ENCODE data around the gene ZNF184.
"Not testable (repeated sequence)": the region's sequence is repeated elsewhere in the genome, so short reads cannot be mapped to it uniquely, and the experiment has no call there.

ZNF184 gene

DNA sequence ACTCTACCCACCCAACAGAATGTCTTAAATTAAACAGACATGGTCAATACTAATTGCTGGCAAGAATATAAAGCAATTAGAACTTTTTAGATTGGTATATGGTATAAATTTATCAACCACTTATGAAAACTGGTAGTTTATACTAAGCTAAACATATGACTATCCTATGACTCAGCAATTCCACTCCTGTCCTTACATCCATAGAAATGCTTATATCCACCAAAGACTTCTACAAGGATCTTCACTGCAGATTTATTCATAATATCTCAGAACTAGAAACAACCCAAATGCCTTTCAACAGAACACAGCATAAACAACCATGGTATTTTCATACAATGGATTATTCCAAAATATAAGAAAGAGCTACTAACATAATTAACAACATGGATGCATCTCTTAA, 4.6 kb downstream of the ZNF184 start:
- ATAC-seq (no peak), DNase-seq (no peak)
- H3K9me3 Mint-ChIP-seq, result peaks cover 0 to 7% of the 10 kb centered on the region in 2 donors
- H3K27ac Mint-ChIP-seq, result no peak overlapping the region
- peak overlapping the region in 1 of 2 donors; percentile 10 for H3K4me3 Mint-ChIP-seq
- H3K27me3 Mint-ChIP-seq, result no peaks in the 10 kb centered on the region
- H3K4me1 Mint-ChIP-seq, result peaks cover 57% of the 10 kb centered on the region

DNA sequence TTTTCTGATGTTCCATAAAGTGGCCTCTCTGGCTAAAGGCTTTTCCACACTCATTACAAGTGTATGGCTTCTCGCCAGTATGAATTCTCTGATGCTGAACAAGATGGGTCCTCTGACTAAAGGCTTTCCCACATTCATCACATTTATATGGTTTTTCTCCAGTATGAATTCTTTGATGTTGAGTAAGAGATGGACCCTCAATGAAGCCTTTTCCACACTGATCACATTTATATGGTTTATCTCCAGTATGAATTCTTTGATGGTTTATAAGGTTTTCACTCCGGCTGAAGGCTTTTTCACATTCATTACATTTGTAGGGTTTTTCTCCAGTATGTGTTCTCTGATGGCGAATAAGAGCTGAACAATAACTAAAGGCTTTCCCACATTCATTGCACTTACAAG, 20.4 kb downstream of the ZNF184 start:
- Mint-ChIP-seq H3K27ac (no peak overlapping the region), H3K9me3 (peaks cover 73 to 79% of the 10 kb centered on the region in 2 donors), H3K4me1 (no peaks in the 10 kb centered on the region), H3K4me3 (no peak overlapping the region), H3K27me3 (no peaks in the 10 kb centered on the region)
- ATAC-seq (no peak), DNase-seq (no peak)

GRCh38 chr6:27451660-27452390, 21.1 kb downstream of the ZNF184 start:
- H3K4me1 Mint-ChIP-seq, result no peaks in the 10 kb centered on the region
- DNase-seq, result no peak
- no peak overlapping the region for H3K4me3 Mint-ChIP-seq
- no peaks in the 10 kb centered on the region for H3K27me3 Mint-ChIP-seq
- peaks cover 67 to 72% of the 10 kb centered on the region in 2 donors for H3K9me3 Mint-ChIP-seq
- no peak for ATAC-seq
- no peak overlapping the region for H3K27ac Mint-ChIP-seq

DNA sequence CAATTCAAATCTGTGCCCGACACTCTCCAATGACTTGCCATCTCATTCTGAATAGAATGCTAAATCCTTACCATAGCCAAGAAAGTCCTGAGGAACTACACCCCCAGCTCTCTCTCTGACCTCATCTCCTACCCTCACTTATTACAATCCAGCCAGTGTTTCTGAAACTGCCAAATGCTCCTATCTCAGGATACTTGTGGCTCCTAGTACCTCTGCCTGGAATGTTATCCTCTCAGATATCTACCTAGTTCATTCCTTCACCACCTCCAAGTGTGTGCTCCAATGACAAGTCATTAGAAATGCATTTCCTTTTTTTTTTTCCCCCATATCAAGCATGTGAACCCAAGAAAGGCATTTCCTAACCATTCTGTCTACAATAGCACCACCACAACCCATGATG, 24.4 kb downstream of the ZNF184 start:
- no peak overlapping the region for H3K4me3 Mint-ChIP-seq
- no peaks in the 10 kb centered on the region for H3K4me1 Mint-ChIP-seq
- no peak for DNase-seq
- no peaks in the 10 kb centered on the region for H3K27me3 Mint-ChIP-seq
- no peak overlapping the region for H3K27ac Mint-ChIP-seq
- ATAC-seq, result no peak
- H3K9me3 Mint-ChIP-seq, result peaks cover 46 to 56% of the 10 kb centered on the region in 2 donors

GRCh38 chr6:27442932-27443331, 30.0 kb downstream of the ZNF184 start:
- ATAC-seq (no peak), DNase-seq (no peak)
- Mint-ChIP-seq H3K27ac (no peak overlapping the region), H3K4me1 (no peaks in the 10 kb centered on the region), H3K9me3 (peaks cover 10 to 17% of the 10 kb centered on the region in 2 donors), H3K27me3 (no peaks in the 10 kb centered on the region), H3K4me3 (no peak overlapping the region)

DNA sequence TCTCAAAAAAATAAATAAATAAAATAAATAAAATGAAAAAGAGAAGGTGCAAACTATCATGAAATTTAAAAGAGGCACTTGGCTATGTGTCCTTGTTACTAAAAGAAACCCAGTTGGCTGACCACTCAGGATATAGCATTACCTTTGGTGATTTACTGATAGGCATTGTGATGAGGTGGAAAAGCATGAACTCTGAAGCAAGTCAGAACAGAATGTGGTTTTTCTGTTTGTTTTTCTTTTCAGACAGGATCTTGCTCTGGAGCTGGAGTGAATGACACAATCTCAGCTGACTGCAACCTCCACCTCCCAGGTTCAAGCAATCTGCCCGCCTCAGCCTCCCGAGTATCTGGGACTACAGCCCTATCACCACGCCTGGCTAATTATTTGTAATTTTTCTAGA, 31.9 kb downstream of the ZNF184 start:
- H3K4me3 Mint-ChIP-seq, result no peak overlapping the region
- H3K27ac Mint-ChIP-seq, result no peak overlapping the region
- H3K27me3 Mint-ChIP-seq, result peaks cover under 1% of the 10 kb centered on the region
- H3K4me1 Mint-ChIP-seq, result no peaks in the 10 kb centered on the region
- ATAC-seq (no peak), DNase-seq (no peak)
- H3K9me3 Mint-ChIP-seq, result peaks cover 8 to 12% of the 10 kb centered on the region in 2 donors

GRCh38 chr6:27439371-27439770, 33.5 kb downstream of the ZNF184 start:
- ATAC-seq, result no peak
- Mint-ChIP-seq H3K9me3 (peaks cover 5 to 11% of the 10 kb centered on the region in 2 donors), H3K27ac (no peak overlapping the region), H3K27me3 (peaks cover 8% of the 10 kb centered on the region), H3K4me3 (no peak overlapping the region), H3K4me1 (no peaks in the 10 kb centered on the region)
- no peak for DNase-seq

DNA sequence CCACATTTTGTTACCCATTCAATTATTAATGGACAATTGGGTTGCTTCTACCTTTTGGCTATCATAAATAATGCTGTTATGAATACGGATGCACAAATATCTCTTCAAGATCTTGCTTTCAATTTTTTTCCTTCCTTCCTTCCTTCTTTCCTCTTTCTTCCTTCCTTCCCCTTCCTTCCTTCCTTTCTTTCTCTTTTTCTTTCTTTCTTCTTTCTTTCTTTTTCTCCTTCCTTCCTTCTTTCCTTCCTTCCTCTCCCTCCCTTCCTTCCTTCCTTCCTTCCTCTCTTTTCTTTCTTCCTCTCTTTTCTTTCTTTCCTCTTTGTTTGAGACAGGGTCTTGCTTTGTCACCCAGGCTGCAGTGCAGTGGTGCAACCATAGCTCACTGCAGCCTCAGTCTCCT, 39.2 kb downstream of the ZNF184 start:
- DNase-seq (no peak), ATAC-seq (no peak)
- Mint-ChIP-seq H3K27me3 (peaks cover 26% of the 10 kb centered on the region), H3K4me3 (no peak overlapping the region), H3K9me3 (peaks cover 17 to 25% of the 10 kb centered on the region in 2 donors), H3K4me1 (peaks cover 6% of the 10 kb centered on the region), H3K27ac (no peak overlapping the region)

- Mint-ChIP-seq H3K9me3 (peaks cover 9 to 19% of the 10 kb centered on the region in 2 donors), H3K4me3 (no peak overlapping the region), H3K4me1 (peaks cover 6% of the 10 kb centered on the region), H3K27me3 (peaks cover 14% of the 10 kb centered on the region), H3K27ac (no peak overlapping the region)
- peak; percentile 80 for ATAC-seq
- DNase-seq, result no peak
Measured at GRCh38 chr6:27428966-27429365, 43.9 kb downstream of the ZNF184 start.

GRCh38 chr6:27428502-27428901, 44.4 kb downstream of the ZNF184 start:
- peak in 1 of 2 donors; percentile 39 for DNase-seq
- peaks cover 10% of the 10 kb centered on the region for H3K27me3 Mint-ChIP-seq
- peak; percentile 64 for ATAC-seq
- H3K4me1 Mint-ChIP-seq, result peaks cover 6% of the 10 kb centered on the region
- H3K9me3 Mint-ChIP-seq, result peaks cover 4 to 14% of the 10 kb centered on the region in 2 donors
- H3K27ac Mint-ChIP-seq, result no peak overlapping the region
- no peak overlapping the region for H3K4me3 Mint-ChIP-seq

DNA sequence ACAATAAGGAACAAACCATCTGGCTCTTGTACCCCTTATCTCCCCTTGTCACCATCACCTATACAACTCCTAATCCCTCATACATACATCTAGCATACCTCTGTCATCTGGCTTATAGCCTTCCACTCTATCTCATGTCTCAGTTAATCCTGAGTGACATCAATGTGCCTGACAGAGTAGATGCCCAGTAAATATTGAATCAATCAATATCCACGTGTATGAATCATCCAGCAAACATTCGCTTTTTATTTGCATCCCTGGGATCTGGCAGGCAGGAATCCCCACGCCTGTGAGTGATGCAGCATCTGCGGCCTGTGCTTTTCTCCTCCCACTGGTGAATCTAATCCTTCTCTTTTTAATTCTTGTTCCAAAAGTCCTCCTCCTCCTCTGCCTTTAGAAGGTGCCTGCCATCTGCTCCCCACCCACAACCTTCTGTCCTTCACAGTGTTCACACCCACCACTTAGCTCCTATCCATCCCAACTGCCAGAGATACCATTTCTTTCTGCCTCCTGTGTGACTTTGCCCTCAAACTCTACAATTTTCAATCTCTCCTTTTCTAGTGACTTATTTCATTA, 46.8 kb downstream of the ZNF184 start:
- no peak overlapping the region for H3K4me3 Mint-ChIP-seq
- H3K27me3 Mint-ChIP-seq, result peaks cover 18% of the 10 kb centered on the region
- ATAC-seq, result no peak
- H3K4me1 Mint-ChIP-seq, result peaks cover 6% of the 10 kb centered on the region
- DNase-seq, result no peak
- no peak overlapping the region for H3K27ac Mint-ChIP-seq
- H3K9me3 Mint-ChIP-seq, result peaks cover 0 to 10% of the 10 kb centered on the region in 2 donors

GRCh38 chr6:27424851-27425250, 48.1 kb downstream of the ZNF184 start:
- peaks cover 20% of the 10 kb centered on the region for H3K27me3 Mint-ChIP-seq
- not testable (repeated sequence) for H3K27ac Mint-ChIP-seq, H3K9me3 Mint-ChIP-seq, DNase-seq, H3K4me1 Mint-ChIP-seq, H3K4me3 Mint-ChIP-seq, ATAC-seq

- no peaks in the 10 kb centered on the region for H3K9me3 Mint-ChIP-seq
- peaks cover 18% of the 10 kb centered on the region for H3K27me3 Mint-ChIP-seq
Measured at GRCh38 chr6:27422651-27423332, 50.1 kb downstream of the ZNF184 start.

DNA sequence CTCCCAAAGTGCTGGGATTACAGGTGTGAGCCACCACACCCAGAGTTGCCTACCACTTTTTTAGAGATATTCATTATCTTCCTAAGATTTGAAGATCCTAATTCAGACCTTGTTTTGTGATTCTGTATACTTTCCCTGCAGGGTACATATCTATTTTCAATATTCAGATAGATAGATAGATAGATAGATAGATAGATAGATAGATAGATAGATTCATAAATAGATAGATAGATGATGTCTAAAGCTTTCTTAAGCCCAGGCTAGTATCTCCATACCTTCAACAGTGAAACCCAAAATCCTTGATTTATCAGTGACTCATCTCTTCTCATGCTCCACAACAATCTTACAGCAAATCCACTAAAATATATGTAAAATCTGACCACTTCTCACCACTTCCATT, 53.5 kb downstream of the ZNF184 start:
- H3K9me3 Mint-ChIP-seq, result no peaks in the 10 kb centered on the region
- no peak overlapping the region for H3K4me3 Mint-ChIP-seq
- no peak for DNase-seq
- ATAC-seq, result no peak
- no peaks in the 10 kb centered on the region for H3K4me1 Mint-ChIP-seq
- H3K27me3 Mint-ChIP-seq, result peaks cover 26% of the 10 kb centered on the region
- H3K27ac Mint-ChIP-seq, result no peak overlapping the region

More at GRCh38 chr6:27422651-27423332, 50.1 kb downstream of the ZNF184 start:
- Mint-ChIP-seq H3K4me1 (no peaks in the 10 kb centered on the region), H3K27ac (no peak overlapping the region), H3K4me3 (no peak overlapping the region)
- ATAC-seq (no peak), DNase-seq (no peak)

GRCh38 chr6:27415898-27416297, 57.0 kb downstream of the ZNF184 start:
- no peaks in the 10 kb centered on the region for H3K9me3 Mint-ChIP-seq
- H3K27ac Mint-ChIP-seq, result no peak overlapping the region
- no peaks in the 10 kb centered on the region for H3K4me1 Mint-ChIP-seq
- DNase-seq (no peak), ATAC-seq (no peak)
- H3K27me3 Mint-ChIP-seq, result peaks cover 16% of the 10 kb centered on the region
- no peak overlapping the region for H3K4me3 Mint-ChIP-seq

GRCh38 chr6:27414996-27415395, 57.9 kb downstream of the ZNF184 start:
- H3K27ac Mint-ChIP-seq, result no peak overlapping the region
- peaks cover 14% of the 10 kb centered on the region for H3K27me3 Mint-ChIP-seq
- H3K9me3 Mint-ChIP-seq, result no peaks in the 10 kb centered on the region
- no peaks in the 10 kb centered on the region for H3K4me1 Mint-ChIP-seq
- DNase-seq, result no peak
- no peak for ATAC-seq
- no peak overlapping the region for H3K4me3 Mint-ChIP-seq

Measured in stimulated activated naive CD8-positive, alpha-beta T cell treated with anti-CD3 and anti-CD28 coated beads, Interleukin-15, amount 100 ng/mL, for 72 hours (primary cell).